ENCODE data around the gene PGAP6.

Gene PGAP6

GRCh38 chr16:375212-375611, 6.6 kb downstream of the PGAP6 start:
- no peaks in the 10 kb centered on the region for H3K9me3 ChIP-seq
- H3K27me3 ChIP-seq: no peaks in the 10 kb centered on the region
- no peak overlapping the region for H3K4me3 ChIP-seq (ENCODE audit: low read depth in 1 of 2, low read length in 1 of 2)
- TF ChIP-seq CTCF (IDR thresholded peaks at IDR 0.05): no peak
- H3K36me3 ChIP-seq: peaks cover 70% of the 10 kb centered on the region
- peaks cover 19% of the 10 kb centered on the region in 2 experiments for H3K4me1 ChIP-seq (ENCODE audit: control insufficient read depth in 1 of 2, insufficient read depth in 1 of 2, low read depth in 1 of 2, low read length in 1 of 2)
- no peak overlapping the region for H3K27ac ChIP-seq

- H3K4me3 ChIP-seq (ENCODE audit: low read depth in 1 of 2, low read length in 1 of 2): no peak overlapping the region
- no peak overlapping the region for H3K27ac ChIP-seq
- H3K4me1 ChIP-seq (ENCODE audit: control insufficient read depth in 1 of 2, insufficient read depth in 1 of 2, low read depth in 1 of 2, low read length in 1 of 2): peaks cover 18% of the 10 kb centered on the region in 2 experiments
- peaks cover 6% of the 10 kb centered on the region for H3K27me3 ChIP-seq
- H3K36me3 ChIP-seq: peaks cover 73% of the 10 kb centered on the region
- no peak for TF ChIP-seq CTCF (IDR thresholded peaks at IDR 0.05)
- no peaks in the 10 kb centered on the region for H3K9me3 ChIP-seq
Observed at GRCh38 chr16:374616-374926, 7.2 kb downstream of the PGAP6 start.

GRCh38 chr16:373848-374615, 7.7 kb downstream of the PGAP6 start:
- no peak overlapping the region for H3K4me3 ChIP-seq (ENCODE audit: low read depth in 1 of 2, low read length in 1 of 2)
- no peak overlapping the region for H3K27ac ChIP-seq
- H3K27me3 ChIP-seq: peaks cover 8% of the 10 kb centered on the region
- H3K9me3 ChIP-seq: no peaks in the 10 kb centered on the region
- peaks cover 78% of the 10 kb centered on the region for H3K36me3 ChIP-seq
- peaks cover 16 to 20% of the 10 kb centered on the region in 2 experiments for H3K4me1 ChIP-seq (ENCODE audit: control insufficient read depth in 1 of 2, insufficient read depth in 1 of 2, low read depth in 1 of 2, low read length in 1 of 2)
- no peak for TF ChIP-seq CTCF (IDR thresholded peaks at IDR 0.05)

GRCh38 chr16:373020-373598, 8.7 kb downstream of the PGAP6 start:
- H3K4me1 ChIP-seq (ENCODE audit: control insufficient read depth in 1 of 2, insufficient read depth in 1 of 2, low read depth in 1 of 2, low read length in 1 of 2): peaks cover 16 to 20% of the 10 kb centered on the region in 2 experiments
- peaks cover 88% of the 10 kb centered on the region for H3K36me3 ChIP-seq
- no peak overlapping the region for H3K4me3 ChIP-seq (ENCODE audit: low read depth in 1 of 2, low read length in 1 of 2)
- no peak for TF ChIP-seq CTCF (IDR thresholded peaks at IDR 0.05)
- peaks cover 8% of the 10 kb centered on the region for H3K27me3 ChIP-seq
- H3K9me3 ChIP-seq: no peaks in the 10 kb centered on the region
- no peak overlapping the region for H3K27ac ChIP-seq

- Histone ChIP-seq H3K27me3 (peaks cover 8% of the 10 kb centered on the region), H3K9me3 (no peaks in the 10 kb centered on the region), H3K4me1 (ENCODE audit: control insufficient read depth in 1 of 2, insufficient read depth in 1 of 2, low read depth in 1 of 2, low read length in 1 of 2) (peaks cover 16 to 20% of the 10 kb centered on the region in 2 experiments), H3K36me3 (peaks cover 89% of the 10 kb centered on the region), H3K4me3 (ENCODE audit: low read depth in 1 of 2, low read length in 1 of 2) (no peak overlapping the region), H3K27ac (no peak overlapping the region)
- no peak for TF ChIP-seq CTCF (IDR thresholded peaks at IDR 0.05)
Observed at GRCh38 chr16:372302-372983, 9.3 kb downstream of the PGAP6 start.

Measured in neutrophil (primary cell).